Mesodermal cell (in vitro differentiated cells): ENCODE data around the gene SH3PXD2B.
A peak's percentile ranks its signal among the peaks of the same experiment; 100 is the strongest.

Experiments used
- H3K27ac ChIP-seq: 2 replicates; pipeline ENCODE4 v1.7.0; 2013; ENCODE audit warnings: mild to moderate bottlenecking, low read depth, low read length, moderate library complexity; ENCODE audit not compliant: severe bottlenecking
- H3K36me3 ChIP-seq: 2 replicates; pipeline ENCODE4 v1.7.1; 2013; ENCODE audit warnings: mild to moderate bottlenecking, low read length, moderate library complexity; ENCODE audit not compliant: control insufficient read depth, insufficient read depth
- H3K4me1 ChIP-seq: one replicate; pipeline ENCODE4 v1.7.1; 2013; ENCODE audit warnings: mild to moderate bottlenecking, low read length; ENCODE audit not compliant: insufficient read depth, control insufficient read depth, poor library complexity, severe bottlenecking
- H3K4me3 ChIP-seq: 2 replicates; pipeline ENCODE4 v1.7.0; 2013; ENCODE audit warnings: low read length, control low read depth, mild to moderate bottlenecking; ENCODE audit not compliant: insufficient read depth, poor library complexity, severe bottlenecking; ENCODE audit errors: extremely low read depth
- H3K9me3 ChIP-seq: 2 replicates; pipeline ENCODE4 v1.7.1; 2013; ENCODE audit warnings: mild to moderate bottlenecking, low read length, moderate library complexity; ENCODE audit not compliant: control insufficient read depth
- WGBS, 2 experiments: methylation state at CpG; one replicate each; pipeline ENCODE4 v1.1.5; 2013; ENCODE audit warnings: missing lambda C conversion rate in 2 of 2; ENCODE audit not compliant: insufficient coverage in 2 of 2; 5-methylcytosine and 5-hydroxymethylcytosine counted together

SH3PXD2B gene

DNA sequence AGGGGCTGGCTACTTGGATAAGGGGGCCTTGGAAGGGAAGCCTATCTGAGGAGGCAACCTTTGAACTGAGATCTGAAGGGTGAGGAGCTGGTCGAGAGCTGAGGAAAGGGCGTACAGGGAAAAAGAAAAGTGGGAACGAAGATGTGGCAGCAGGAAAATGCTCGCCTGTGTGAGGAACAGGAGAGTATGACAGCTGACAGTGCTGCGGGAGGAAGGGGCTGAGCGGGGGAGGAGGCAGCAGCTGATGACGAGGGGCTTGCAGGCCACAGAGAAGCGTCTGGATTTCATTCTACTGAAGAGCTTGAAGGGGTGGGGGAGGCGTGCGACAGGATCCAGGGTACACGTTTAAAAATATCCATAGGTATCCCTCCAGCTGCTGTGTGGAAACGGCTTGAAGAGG lies 28.9 kb downstream of the SH3PXD2B start:
- Histone ChIP-seq H3K9me3 (no peaks in the 10 kb centered on the region), H3K36me3 (peaks cover 60% of the 10 kb centered on the region), H3K4me1 (peaks cover 5% of the 10 kb centered on the region), H3K27ac (no peak overlapping the region), H3K4me3 (no peak overlapping the region)
- 84 to 88% methylated on average over 10 to 12 of the region's 12 CpGs for WGBS, 2 experiments

DNA sequence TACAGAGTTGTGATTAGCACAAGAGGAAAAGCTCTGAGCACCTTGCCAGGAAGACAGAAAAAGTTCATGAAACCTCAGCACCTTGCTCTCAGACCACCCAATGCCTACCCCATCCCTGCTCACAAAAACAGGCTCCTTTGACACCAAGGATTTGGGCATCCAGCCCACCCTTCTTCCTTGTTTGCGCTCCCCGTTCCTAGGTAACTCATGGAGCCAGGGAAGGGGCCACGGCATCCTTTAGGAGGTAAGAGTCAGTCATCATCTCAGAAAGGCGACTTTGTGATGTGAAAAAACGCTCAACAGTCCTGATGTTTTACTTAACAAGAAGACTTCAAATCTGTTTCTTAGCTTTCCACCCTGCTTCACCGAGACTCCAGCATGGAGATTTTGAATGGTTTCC lies 29.5 kb downstream of the SH3PXD2B start:
- peaks cover 5% of the 10 kb centered on the region for H3K4me1 ChIP-seq
- H3K4me3 ChIP-seq, result no peak overlapping the region
- H3K27ac ChIP-seq, result no peak overlapping the region
- 97 to 98% methylated on average over 6 of the region's 6 CpGs for WGBS, 2 experiments
- H3K36me3 ChIP-seq, result peaks cover 63% of the 10 kb centered on the region
- H3K9me3 ChIP-seq, result no peaks in the 10 kb centered on the region

DNA sequence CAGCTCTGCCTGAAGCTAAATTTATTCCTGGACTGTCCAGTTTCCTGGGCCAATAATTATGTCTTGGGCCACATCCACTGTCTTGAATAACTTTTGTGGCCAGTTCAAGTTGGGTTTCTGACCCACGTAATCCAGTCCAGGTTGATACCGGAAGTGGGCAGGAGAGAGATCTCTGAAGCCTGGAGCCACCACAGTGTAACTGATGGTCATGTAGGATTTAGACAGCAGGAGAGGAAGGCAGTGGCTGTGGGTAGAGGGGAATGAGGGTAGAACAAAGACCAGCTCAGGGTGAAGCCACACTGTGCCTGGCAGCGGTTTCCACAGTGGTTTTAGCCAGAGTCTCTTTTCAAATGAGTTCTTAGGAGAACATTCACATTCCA lies 30.2 kb downstream of the SH3PXD2B start:
- Histone ChIP-seq H3K4me1 (peaks cover 11% of the 10 kb centered on the region), H3K9me3 (no peaks in the 10 kb centered on the region), H3K36me3 (peaks cover 70% of the 10 kb centered on the region), H3K4me3 (no peak overlapping the region), H3K27ac (no peak overlapping the region)
- 100% methylated on average over 2 of the region's 3 CpGs for WGBS, 2 experiments

DNA sequence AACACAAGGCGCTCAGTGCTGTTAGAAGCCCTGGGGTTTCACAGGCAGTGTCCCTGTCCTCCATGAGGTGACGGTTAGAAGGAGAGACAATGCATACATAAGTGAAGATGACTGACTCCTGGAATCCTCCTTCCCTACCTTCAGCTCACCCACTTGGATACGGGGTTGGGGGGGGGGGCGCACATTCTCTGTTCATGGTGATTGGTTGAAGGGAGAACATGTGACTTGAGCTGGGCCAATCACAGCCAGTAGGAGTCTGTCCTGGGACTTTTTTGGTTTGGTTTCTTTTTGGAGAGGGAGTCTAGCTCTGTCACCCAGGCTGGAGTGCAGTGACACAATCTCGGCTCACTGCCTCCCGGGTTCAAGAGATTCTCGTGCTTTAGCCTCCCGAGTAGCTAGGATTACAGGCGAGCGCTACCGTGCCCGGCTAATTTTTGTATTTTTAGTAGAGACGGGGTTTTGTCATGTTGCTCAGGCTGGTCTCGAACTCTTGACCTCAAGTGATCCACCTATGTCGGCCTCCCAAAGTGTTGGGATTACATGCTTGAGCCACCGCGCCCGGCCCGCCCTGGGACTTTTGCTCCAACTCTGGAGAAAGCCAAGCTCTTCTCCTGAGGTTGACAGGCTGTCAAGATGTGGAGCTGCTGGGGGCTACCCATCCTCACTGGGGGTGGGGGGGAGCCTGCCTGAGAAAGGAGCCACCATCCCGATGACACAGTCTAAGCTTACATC lies 30.8 kb downstream of the SH3PXD2B start:
- WGBS, 2 experiments, result 95% methylated on average over 12 to 17 of the region's 20 CpGs

DNA sequence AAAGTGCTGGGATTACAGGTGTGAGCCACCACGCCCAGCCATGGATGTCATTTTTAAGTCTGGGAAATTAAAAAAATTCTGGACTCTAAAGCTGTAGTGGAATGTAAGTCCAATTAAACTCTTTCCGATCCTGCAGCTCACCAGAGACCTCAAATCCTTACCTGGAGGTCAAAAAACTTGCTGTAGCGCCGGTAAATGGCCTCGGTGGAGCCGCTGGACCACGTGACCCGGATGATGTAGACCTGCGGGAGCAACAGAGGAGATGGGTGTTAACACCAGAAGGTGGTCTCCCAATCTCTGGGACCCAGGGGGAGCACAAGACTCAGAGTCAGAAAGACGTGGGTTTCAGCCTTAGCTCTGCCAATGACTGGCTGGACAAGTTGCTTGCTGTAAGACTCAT lies 32.1 kb downstream of the SH3PXD2B start:
- H3K9me3 ChIP-seq, result no peaks in the 10 kb centered on the region
- H3K4me1 ChIP-seq, result peaks cover 18% of the 10 kb centered on the region
- H3K27ac ChIP-seq, result no peak overlapping the region
- H3K36me3 ChIP-seq, result peaks cover 86% of the 10 kb centered on the region
- H3K4me3 ChIP-seq, result no peak overlapping the region
- WGBS, 2 experiments, result 96 to 97% methylated on average over 7 to 9 of the region's 10 CpGs

More for the DNA sequence above, 30.8 kb downstream of the SH3PXD2B start:
- H3K4me1 ChIP-seq, result peaks cover 17% of the 10 kb centered on the region
- no peak overlapping the region for H3K4me3 ChIP-seq
- H3K9me3 ChIP-seq, result no peaks in the 10 kb centered on the region
- no peak overlapping the region for H3K27ac ChIP-seq
- peaks cover 75% of the 10 kb centered on the region for H3K36me3 ChIP-seq

DNA sequence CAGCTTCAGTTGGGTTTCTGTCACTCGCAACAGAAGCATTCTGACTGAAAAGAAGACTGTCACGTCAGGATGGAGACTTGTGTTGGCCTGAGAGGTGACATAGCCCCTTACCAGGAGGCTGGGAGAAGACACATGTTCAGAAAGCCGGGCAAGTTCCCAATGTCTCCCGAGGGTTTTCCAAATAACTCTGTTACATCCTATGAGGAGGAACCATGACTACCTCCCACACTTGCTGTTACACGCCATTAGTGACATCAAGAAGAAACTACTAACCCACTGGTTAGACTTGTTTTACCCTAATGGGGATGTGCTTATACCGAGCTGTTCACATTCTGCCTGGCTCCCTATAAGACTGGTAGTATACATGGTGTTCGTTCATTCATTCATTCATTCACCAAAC lies 33.3 kb downstream of the SH3PXD2B start:
- 97 to 98% methylated on average over 4 to 7 of the region's 7 CpGs for WGBS, 2 experiments
- H3K27ac ChIP-seq, result no peak overlapping the region
- H3K4me3 ChIP-seq, result no peak overlapping the region
- H3K36me3 ChIP-seq, result peaks cover 91% of the 10 kb centered on the region
- peaks cover 18% of the 10 kb centered on the region for H3K4me1 ChIP-seq
- no peaks in the 10 kb centered on the region for H3K9me3 ChIP-seq

DNA sequence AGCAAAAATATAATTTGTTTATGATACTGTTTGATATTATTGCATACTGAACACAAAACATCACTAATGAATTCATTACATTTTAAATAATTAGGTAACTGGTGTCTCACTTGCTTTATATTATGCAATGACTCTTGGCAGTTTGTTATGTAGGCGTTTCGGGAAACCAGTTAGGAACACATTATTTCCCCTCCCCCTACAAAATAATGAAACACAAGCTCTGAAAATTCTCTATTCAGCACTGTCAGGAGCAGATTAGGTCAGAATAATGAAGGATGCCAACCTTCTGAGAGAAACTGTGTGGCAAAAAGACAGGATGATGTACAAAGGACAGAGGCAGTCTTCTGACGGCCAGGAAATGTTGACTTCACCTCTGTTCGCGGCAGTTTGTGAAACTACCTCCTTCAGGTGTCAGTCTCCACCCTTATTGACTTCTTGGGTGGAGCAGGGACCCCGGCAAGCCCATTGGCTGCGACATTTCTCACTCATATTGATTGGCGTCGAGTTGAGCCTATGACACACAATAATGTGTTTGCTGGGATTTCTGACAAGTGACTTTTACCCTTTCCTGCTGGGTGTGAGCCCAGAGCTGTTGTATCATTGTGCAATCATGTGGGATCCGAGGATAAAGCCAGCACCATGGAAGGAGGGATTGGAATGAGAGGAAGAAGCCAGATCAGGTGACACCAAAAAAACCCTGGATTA lies 33.9 kb downstream of the SH3PXD2B start:
- Histone ChIP-seq H3K9me3 (no peaks in the 10 kb centered on the region), H3K36me3 (peaks cover 90% of the 10 kb centered on the region), H3K4me3 (no peak overlapping the region), H3K4me1 (peaks cover 15% of the 10 kb centered on the region), H3K27ac (no peak overlapping the region)
- WGBS, 2 experiments, result 94 to 98% methylated on average over 5 to 8 of the region's 10 CpGs

DNA sequence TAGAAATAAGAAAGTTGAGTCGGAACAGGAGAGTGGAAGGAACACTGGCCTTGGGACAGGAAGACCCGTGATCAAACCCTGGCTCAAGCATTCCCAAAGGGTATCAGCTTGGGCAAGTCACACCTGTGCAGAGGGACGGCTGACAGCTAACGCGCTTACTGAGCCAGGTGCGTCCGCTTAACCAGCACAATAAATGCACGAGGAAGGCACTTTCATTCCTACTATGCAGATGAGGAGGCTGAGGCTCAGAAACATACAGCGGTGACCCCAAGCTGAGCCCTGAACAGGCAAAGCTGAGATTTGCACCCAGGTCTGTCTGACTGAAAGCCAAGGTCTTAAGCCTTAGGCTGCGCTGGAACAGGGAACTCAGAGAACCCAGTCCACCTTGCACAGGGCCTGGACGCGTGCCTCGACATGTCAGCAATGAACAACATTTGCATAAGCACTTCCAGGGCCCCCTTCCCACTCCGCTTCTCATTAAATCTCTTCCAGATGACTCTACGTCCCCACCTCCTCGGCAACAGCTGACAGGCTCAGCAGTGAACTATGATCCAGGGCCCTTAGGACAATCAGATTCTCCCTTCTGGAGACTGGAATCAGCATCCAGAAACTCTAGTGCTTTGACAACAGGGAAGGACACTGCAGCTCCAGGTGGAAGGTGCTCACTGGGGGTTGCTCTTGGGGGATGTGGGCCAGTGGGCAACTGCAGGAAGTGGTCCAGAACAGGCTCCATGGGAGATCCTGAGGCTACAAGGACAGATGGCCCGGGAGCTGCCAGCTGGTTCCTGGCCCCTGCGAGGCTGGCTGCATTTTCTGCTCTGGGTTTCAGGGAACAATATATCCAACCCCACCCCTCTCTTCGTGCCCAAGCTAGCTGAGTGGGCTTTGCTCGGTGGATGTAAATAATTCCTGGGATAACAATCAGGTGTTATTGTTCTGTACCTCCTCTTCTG lies 35.2 kb downstream of the SH3PXD2B start:
- Histone ChIP-seq H3K4me3 (no peak overlapping the region), H3K36me3 (peaks cover 92% of the 10 kb centered on the region), H3K9me3 (no peaks in the 10 kb centered on the region), H3K27ac (no peak overlapping the region), H3K4me1 (peaks cover 14% of the 10 kb centered on the region)
- WGBS, 2 experiments, result 95 to 96% methylated on average over 16 to 18 of the region's 20 CpGs

DNA sequence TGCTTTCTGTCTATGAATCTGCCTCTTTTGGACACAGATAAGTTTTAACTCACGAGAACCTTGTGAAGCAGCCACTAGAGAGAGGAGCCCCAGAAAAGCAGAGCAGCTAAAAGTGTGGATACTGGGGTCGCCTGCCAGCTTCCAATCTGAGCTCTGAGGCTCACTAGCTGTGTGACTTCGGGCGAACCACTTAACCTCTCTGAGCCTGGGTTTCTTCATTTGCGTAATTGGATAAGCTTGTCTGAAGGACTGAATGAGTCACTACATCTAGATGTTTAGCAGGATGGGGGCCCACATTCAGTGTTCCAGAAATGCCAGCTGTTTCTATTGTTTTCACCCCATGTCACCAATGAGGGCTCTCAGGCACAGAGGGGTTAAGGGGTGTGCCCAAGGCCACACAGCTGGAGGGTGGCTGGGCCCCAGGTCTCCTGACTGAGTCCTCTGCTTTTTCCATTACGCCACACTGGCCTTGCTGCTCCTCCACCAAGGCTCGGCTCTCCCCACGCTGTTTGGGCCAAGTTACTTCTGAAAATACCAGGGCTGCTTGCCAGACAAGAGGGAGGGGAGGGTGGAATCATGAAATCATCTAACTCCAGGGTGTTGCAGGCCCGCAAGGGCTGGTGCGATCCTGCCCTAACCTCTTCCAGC lies 36.2 kb downstream of the SH3PXD2B start:
- no peaks in the 10 kb centered on the region for H3K9me3 ChIP-seq
- H3K36me3 ChIP-seq, result peaks cover 82% of the 10 kb centered on the region
- no peak overlapping the region for H3K4me3 ChIP-seq
- peaks cover 17% of the 10 kb centered on the region for H3K4me1 ChIP-seq
- H3K27ac ChIP-seq, result peak overlapping the region; percentile 39
- WGBS, 2 experiments, result 87 to 94% methylated on average over 6 to 7 of the region's 10 CpGs

DNA sequence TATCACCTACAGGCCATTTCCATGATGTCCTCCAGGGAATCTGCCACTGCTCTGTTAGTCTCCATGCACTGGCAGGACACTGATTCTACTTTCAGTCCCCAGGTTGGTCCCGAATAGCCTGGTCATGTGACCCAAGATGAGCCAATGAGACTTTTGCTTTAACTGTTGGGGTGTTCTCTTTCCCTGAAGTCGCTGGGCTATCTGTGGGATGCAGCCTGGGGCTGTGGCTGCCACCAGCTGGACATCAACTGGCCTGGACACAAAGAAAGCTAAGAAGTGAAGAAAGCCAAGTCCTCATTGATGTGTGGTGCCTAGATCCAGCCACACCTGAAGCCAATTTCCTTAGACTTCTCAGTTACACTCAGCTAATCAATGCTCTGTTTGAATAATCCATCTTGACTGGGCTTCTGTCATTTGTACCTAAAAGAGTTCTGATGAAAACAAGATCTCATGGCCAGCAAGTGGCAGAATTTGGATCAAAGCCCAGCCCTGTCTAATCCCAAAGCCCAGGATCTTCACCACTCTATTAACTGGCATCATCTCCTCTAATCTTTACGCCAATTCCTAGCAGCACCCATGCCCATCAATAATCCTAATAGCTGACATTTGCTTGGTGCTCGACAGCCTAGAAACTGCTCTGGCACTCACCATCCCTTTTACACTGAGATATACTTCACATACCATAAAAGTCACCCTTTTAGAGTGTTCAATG lies 37.0 kb downstream of the SH3PXD2B start:
- Histone ChIP-seq H3K9me3 (no peaks in the 10 kb centered on the region), H3K4me3 (no peak overlapping the region), H3K36me3 (peaks cover 76% of the 10 kb centered on the region), H3K27ac (no peak overlapping the region), H3K4me1 (peaks cover 25% of the 10 kb centered on the region)
- 82 to 93% methylated on average over 3 of the region's 4 CpGs for WGBS, 2 experiments
